ENCODE measurements around the gene MRRF. TPM values are rescaled to one million over a fixed set of nuclear protein-coding genes. Genes with fewer than 3 reads are reported as not detected.

Gene MRRF
- total RNA-seq, 1 donor from 2014 or later, result 61.5 TPM

GRCh38 chr9:122332083-122332482 lies 67.4 kb downstream of the MRRF start:
- no peak for DNase-seq (ENCODE audit: low spot score)

DNA sequence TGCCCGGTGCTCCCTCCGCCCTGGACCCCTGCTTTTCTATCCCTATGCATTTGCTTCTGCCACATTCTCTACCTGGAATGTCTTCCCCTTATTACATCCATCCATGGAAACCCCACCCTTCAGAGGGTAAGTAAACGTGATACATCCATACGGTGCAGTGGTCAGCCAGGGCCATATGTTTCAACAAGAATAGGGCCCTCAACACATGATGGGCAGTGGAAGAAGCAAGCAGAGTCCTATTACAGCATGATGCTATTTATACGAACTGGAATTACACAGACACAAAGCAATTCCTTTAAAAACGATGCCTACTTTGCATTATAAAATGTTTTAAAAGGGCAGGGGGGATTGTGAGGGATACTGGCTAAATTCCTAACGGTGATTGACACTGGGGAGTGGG lies 68.0 kb downstream of the MRRF start:
- no peak for DNase-seq (ENCODE audit: low spot score)

DNA sequence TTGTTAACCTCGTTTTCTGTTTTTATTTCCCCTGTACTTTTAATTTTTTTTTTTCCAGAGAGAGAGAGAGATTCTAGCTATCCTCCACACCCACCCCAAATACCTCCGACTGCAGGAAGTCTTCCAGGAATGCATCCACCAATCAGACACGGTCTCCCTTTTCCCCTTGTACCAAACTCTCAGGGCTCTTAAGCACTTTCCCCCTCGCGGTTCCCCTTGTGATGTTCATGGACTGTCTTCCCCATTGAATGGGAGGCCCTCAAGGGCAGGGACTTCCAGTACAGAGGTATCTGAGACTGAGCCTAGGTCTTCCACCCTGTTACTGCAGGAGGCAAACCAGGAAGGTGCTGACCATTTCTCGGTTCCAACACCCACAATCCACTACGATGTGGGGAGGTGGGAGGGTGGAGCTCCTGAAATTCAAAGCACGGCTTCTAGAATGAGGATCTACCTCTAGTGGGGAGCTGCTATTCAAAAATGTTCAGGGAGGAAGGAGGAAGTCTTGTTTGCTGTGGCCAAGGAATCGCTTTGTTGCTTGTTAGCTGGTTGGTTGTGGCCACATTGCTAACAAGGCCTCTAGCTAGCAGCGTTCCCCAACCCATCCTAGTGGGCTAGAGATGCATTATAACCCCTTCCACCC lies 68.6 kb downstream of the MRRF start:
- no peak for DNase-seq (ENCODE audit: low spot score)

- no peak for DNase-seq (ENCODE audit: low spot score)
These were observed 70.2 kb downstream of the MRRF start for GRCh38 chr9:122334916-122335315.

DNA sequence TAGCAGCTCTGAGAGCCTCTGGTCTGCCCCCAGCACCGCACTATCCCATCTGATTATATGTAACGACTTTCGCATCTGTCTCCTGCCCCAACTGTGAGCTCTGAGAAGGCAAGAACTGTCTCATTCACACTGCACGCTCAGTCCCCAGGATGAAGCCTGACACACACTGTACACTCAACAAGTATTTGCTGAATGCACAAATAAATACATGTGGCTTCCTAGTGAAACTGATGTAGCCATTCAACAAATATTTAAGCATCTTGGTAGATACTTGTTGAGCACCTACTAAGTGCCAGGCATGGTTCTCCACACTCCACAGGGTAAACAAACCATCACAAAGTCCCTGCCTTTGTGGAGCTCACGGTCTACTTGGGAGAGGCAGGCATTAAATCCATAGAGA lies 71.5 kb downstream of the MRRF start:
- DNase-seq (ENCODE audit: low spot score), result no peak

DNA sequence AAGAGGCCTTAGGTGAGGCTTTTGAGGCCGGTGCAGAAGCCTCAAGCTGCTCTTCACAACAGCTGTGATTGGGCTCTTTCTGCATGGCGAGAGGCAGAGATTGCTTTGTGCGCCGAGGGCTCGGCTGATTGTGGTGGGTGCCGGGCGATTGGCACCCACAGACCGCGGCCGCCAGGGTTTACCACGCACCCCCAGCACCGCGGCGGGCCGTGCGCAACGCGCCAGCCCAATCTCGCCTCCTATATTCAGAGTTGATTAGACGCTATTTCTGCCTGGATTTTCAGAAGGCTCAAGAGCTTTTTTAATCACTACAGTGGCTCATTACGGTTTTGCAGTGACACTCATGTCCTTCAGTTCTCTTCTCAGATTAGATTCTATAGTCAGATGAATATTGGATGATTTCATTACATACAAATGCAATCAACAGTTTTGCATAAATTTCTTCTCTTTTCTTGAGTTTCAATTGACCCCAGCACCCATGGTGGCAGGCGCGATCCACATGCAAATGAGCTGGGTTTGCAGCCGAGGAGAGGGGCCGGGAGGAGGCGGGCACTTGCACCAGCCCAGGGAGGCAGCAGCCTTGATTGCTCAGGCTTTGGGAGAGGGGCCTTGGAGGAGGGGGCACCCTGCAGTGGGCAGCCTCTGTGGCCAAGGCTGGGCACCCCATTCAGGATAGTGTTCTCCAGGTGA lies 72.3 kb downstream of the MRRF start:
- no peak for DNase-seq (ENCODE audit: low spot score)

DNA sequence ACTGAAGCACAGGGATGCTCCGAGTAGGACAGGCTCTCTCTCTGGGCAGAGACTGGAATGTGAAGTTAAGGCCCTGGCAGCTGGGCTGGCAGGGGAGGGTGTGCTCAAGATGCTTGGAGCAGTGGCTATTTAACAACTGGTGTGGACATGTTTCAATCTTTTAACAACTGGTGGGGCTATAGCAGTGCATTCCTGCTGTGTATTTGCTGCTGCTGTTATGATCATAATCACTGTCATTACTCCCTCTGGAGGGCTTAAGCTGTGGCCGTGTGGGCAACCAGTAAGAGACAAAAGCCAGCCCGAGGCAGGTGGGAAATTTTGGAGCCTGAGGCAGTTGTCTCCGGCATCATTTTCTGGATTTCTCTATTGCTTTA lies 72.9 kb downstream of the MRRF start:
- no peak for DNase-seq (ENCODE audit: low spot score)

DNA sequence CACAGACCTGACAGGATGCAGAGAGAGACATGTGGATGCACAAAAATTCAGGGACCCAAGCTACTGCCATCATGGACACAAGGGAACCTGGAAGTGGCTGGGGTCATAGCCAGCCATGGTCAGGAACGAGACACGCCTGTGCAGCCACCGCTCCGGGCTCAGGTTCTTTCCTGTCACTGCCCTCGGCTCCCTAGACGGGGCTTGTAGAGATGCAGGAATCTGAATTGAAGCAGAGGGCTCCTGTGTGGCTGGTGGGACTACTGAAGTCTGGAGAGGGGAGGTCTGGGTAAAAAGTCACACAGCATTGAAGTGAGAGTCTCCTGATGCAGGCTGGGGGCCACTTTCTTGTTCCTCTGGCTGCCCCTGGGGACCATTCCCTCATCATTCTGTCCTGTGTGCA lies 73.9 kb downstream of the MRRF start:
- no peak for DNase-seq (ENCODE audit: low spot score)

DNA sequence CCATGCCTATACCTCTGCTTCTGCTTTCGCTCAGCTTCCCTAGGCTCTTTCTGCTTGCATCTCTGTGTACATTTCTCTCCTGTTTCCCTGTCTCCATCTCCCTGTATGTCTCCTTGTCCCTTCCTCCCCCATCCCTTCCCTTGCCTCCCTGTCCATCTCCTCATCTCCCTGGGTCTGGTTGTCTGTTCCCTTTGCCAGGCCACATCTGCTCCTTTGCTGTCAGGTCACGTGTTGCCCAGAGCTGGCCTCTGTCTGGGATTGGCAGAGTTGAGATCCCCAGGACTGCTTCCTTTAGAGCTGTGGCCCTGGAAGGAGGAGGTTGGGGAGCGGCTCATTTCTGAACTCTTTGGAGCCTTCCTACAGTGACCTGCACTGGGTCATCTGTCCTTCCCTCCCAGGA lies 74.3 kb downstream of the MRRF start:
- no peak for DNase-seq (ENCODE audit: low spot score)

GRCh38 chr9:122339579-122339978 lies 74.9 kb downstream of the MRRF start:
- DNase-seq (ENCODE audit: low spot score), result no peak

- no peak for DNase-seq (ENCODE audit: low spot score)
These were observed 75.5 kb downstream of the MRRF start for GRCh38 chr9:122340161-122340560.

DNA sequence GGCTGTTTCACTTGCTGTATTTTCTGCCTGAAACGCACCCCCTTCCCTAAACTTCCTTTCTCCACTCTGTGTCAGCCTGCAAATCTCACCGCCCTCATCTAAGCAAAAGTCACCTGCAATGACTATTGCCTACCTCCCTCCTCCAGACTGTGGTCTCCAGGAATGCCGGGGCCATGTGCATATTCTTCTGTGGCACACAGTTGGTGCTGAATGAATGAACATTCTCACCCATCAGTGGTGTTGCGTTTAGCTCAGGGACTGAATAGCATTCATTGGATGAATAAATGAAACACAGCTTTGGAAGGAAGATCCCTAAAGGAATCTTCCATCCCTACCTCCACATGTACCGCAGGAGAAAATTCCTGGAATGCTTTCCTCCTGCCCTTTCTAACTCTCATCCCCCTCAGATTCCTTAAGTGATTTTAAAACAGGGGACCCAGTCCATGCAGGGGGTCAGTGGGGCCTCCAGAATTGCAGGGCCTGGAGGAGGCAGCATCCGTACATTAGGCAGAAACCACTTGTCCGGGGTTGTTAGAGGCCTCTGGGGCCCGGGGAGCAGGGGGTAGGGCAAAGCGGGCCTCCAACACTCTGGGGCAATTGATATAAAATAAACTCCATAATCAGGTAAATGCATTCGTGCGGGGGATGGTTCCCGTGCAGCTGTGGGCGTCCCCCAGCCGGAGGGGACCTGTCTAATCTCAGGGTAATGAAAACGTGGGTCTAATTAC lies 77.8 kb downstream of the MRRF start:
- DNase-seq (ENCODE audit: low spot score), result no peak

- no peak for DNase-seq (ENCODE audit: low spot score)
These were observed 82.0 kb downstream of the MRRF start for GRCh38 chr9:122346478-122347347.

DNA sequence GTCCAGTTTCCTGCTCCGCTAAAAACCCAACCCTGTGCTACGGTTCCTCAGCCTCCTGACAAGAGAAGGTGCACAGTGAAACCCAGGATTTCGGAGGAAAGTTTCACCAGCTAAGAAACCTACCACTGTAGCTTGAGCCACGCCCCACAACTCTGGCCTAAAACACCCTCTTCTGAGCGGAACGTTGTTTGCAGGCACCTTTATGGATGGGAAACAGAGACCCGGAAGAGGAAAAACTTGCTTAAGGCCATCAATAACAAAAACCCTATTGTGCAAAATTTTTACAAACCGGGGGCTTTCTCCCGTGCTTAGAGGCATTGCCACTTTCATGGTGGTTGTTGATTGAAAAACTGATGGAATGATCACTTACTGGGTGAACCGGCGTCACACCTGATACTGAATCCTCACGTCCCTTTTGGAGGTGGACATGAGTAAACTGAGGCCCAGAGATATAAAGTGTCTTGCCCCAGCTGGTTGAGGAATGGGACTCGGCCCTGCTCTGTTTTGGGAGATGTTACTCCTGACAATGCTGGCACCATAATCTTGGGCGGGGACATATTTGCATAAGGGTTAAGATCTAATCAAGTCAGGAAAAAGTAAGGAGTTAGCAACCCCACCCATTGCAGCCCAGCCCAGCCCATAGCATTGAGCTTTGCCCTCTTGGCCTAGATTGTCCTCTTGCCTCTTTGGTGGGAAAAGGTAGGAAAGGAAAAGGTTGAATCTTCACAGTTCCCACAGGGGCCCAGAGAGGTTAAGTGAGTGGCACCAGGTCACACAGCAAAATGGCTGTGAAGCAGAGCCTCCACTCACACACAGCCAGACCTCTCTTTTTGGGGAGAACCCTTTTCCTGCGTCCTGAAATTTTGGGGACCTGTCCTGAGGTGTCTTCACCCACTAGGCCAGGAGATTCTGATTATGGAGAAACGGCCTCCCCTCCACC lies 82.9 kb downstream of the MRRF start:
- no peak for DNase-seq (ENCODE audit: low spot score)

GRCh38 chr9:122348288-122348777 lies 83.7 kb downstream of the MRRF start:
- no peak for DNase-seq (ENCODE audit: low spot score)

GRCh38 chr9:122348791-122349190 lies 84.1 kb downstream of the MRRF start:
- DNase-seq (ENCODE audit: low spot score), result no peak

DNA sequence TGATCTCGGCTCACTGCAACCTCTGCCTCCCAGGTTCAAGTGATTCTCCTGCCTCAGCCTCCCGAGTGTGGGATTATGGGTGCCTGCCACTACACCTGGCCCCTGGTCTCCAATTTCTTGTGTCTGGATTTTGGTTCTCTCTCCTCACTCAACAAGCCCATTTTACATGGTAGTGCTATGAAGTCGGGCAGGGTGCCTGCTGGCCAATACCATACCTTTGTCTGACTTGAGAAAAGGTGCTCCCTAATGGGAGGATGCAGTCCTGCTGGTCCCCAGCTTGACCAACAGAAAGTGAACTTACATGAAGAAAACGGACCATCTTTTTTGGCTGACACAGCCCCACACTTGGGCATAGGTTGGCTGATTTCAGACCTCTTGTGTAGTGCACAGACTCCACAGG lies 84.5 kb downstream of the MRRF start:
- no peak for DNase-seq (ENCODE audit: low spot score)

GRCh38 chr9:122350577-122351355 lies 86.1 kb downstream of the MRRF start:
- DNase-seq (ENCODE audit: low spot score), result peak; percentile 86

- no peak for DNase-seq (ENCODE audit: low spot score)
These were observed 90.0 kb downstream of the MRRF start for GRCh38 chr9:122354536-122355199.

All from ureter (tissue), 1 donor.